ENCODE data around the gene DPP6.

- TF ChIP-seq, protein P1, sequence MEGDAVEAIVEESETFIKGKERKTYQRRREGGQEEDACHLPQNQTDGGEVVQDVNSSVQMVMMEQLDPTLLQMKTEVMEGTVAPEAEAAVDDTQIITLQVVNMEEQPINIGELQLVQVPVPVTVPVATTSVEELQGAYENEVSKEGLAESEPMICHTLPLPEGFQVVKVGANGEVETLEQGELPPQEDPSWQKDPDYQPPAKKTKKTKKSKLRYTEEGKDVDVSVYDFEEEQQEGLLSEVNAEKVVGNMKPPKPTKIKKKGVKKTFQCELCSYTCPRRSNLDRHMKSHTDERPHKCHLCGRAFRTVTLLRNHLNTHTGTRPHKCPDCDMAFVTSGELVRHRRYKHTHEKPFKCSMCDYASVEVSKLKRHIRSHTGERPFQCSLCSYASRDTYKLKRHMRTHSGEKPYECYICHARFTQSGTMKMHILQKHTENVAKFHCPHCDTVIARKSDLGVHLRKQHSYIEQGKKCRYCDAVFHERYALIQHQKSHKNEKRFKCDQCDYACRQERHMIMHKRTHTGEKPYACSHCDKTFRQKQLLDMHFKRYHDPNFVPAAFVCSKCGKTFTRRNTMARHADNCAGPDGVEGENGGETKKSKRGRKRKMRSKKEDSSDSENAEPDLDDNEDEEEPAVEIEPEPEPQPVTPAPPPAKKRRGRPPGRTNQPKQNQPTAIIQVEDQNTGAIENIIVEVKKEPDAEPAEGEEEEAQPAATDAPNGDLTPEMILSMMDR (IDR thresholded peaks at IDR 0.05): no peak
- TF ChIP-seq EZH2 (IDR thresholded peaks at IDR 0.05; ENCODE audit: borderline replicate concordance, insufficient read depth, low read depth, low read length, poor library complexity, severe bottlenecking): no peak
These were observed 363.7 kb downstream of the DPP6 start for GRCh38 chr7:154415709-154416399.

All from B cell (primary cell).